Measurements from ENCODE around the gene PLXND1. TPM values are rescaled to one million over a fixed set of nuclear protein-coding genes. Genes with fewer than 3 reads are reported as not detected.
"Not testable (repeated sequence)": the region's sequence is repeated elsewhere in the genome, so short reads cannot be mapped to it uniquely, and the experiment has no call there.

The PLXND1 gene
- polyA plus RNA-seq, 1 donor: 51.2 TPM

- Histone ChIP-seq H3K9me3 (ENCODE audit: control insufficient read depth, low read depth, low read length) (no peaks in the 10 kb centered on the region), H3K4me3 (ENCODE audit: low read length) (no peak overlapping the region), H3K27ac (ENCODE audit: low read length) (no peak overlapping the region), H3K27me3 (ENCODE audit: control insufficient read depth, insufficient read depth, low read length) (no peaks in the 10 kb centered on the region), H3K36me3 (ENCODE audit: control insufficient read depth, insufficient read depth, low read length) (peaks cover 30% of the 10 kb centered on the region), H3K4me1 (ENCODE audit: control insufficient read depth, insufficient read depth, low read length) (no peaks in the 10 kb centered on the region)
- no CpG with 5 or more reads among the region's 15 CpGs for WGBS (ENCODE audit: insufficient coverage, low lambda C conversion rate)
- DNase-seq: no peak
Measured at GRCh38 chr3:129519896-129520715, 86.4 kb downstream of the PLXND1 start.

- H3K4me3 ChIP-seq (ENCODE audit: low read length): no peak overlapping the region
- no peak for DNase-seq
- WGBS (ENCODE audit: insufficient coverage, low lambda C conversion rate): no CpG with 5 or more reads among the region's 10 CpGs
- no peak overlapping the region for H3K27ac ChIP-seq (ENCODE audit: low read length)
- H3K9me3 ChIP-seq (ENCODE audit: control insufficient read depth, low read depth, low read length): no peaks in the 10 kb centered on the region
- H3K27me3 ChIP-seq (ENCODE audit: control insufficient read depth, insufficient read depth, low read length): no peaks in the 10 kb centered on the region
- H3K36me3 ChIP-seq (ENCODE audit: control insufficient read depth, insufficient read depth, low read length): peaks cover 33% of the 10 kb centered on the region
- no peaks in the 10 kb centered on the region for H3K4me1 ChIP-seq (ENCODE audit: control insufficient read depth, insufficient read depth, low read length)
Measured at GRCh38 chr3:129519449-129519848, 87.0 kb downstream of the PLXND1 start.

GRCh38 chr3:129518581-129518980, 87.9 kb downstream of the PLXND1 start:
- peaks cover 39% of the 10 kb centered on the region for H3K36me3 ChIP-seq (ENCODE audit: control insufficient read depth, insufficient read depth, low read length)

GRCh38 chr3:129518038-129518561, 88.4 kb downstream of the PLXND1 start:
- Histone ChIP-seq H3K9me3 (ENCODE audit: control insufficient read depth, low read depth, low read length) (no peaks in the 10 kb centered on the region), H3K4me1 (ENCODE audit: control insufficient read depth, insufficient read depth, low read length) (no peaks in the 10 kb centered on the region), H3K4me3 (ENCODE audit: low read length) (no peak overlapping the region), H3K36me3 (ENCODE audit: control insufficient read depth, insufficient read depth, low read length) (peaks cover 44% of the 10 kb centered on the region), H3K27me3 (ENCODE audit: control insufficient read depth, insufficient read depth, low read length) (no peaks in the 10 kb centered on the region), H3K27ac (ENCODE audit: low read length) (no peak overlapping the region)
- no peak for DNase-seq
- WGBS (ENCODE audit: insufficient coverage, low lambda C conversion rate): no CpG with 5 or more reads among the region's 8 CpGs

More at GRCh38 chr3:129518581-129518980, 87.9 kb downstream of the PLXND1 start:
- no peak for DNase-seq
- Histone ChIP-seq H3K27me3 (ENCODE audit: control insufficient read depth, insufficient read depth, low read length) (no peaks in the 10 kb centered on the region), H3K27ac (ENCODE audit: low read length) (no peak overlapping the region), H3K4me3 (ENCODE audit: low read length) (no peak overlapping the region), H3K4me1 (ENCODE audit: control insufficient read depth, insufficient read depth, low read length) (no peaks in the 10 kb centered on the region), H3K9me3 (ENCODE audit: control insufficient read depth, low read depth, low read length) (no peaks in the 10 kb centered on the region)
- WGBS (ENCODE audit: insufficient coverage, low lambda C conversion rate): no CpG with 5 or more reads among the region's 8 CpGs

- Histone ChIP-seq H3K36me3 (ENCODE audit: control insufficient read depth, insufficient read depth, low read length) (peaks cover 50% of the 10 kb centered on the region), H3K9me3 (ENCODE audit: control insufficient read depth, low read depth, low read length) (no peaks in the 10 kb centered on the region), H3K27me3 (ENCODE audit: control insufficient read depth, insufficient read depth, low read length) (no peaks in the 10 kb centered on the region), H3K4me1 (ENCODE audit: control insufficient read depth, insufficient read depth, low read length) (no peaks in the 10 kb centered on the region), H3K4me3 (ENCODE audit: low read length) (no peak overlapping the region), H3K27ac (ENCODE audit: low read length) (no peak overlapping the region)
- WGBS (ENCODE audit: insufficient coverage, low lambda C conversion rate): no CpG with 5 or more reads among the region's 7 CpGs
- no peak for DNase-seq
Measured at GRCh38 chr3:129517516-129517915, 89.0 kb downstream of the PLXND1 start.

- not testable (repeated sequence) for H3K4me3 ChIP-seq (ENCODE audit: low read length); H3K4me1 ChIP-seq (ENCODE audit: control insufficient read depth, insufficient read depth, low read length); H3K27ac ChIP-seq (ENCODE audit: low read length); H3K27me3 ChIP-seq (ENCODE audit: control insufficient read depth, insufficient read depth, low read length); DNase-seq; H3K9me3 ChIP-seq (ENCODE audit: control insufficient read depth, low read depth, low read length)
- WGBS (ENCODE audit: insufficient coverage, low lambda C conversion rate): no CpG with 5 or more reads among the region's 7 CpGs
- peaks cover 61% of the 10 kb centered on the region for H3K36me3 ChIP-seq (ENCODE audit: control insufficient read depth, insufficient read depth, low read length)
Measured at GRCh38 chr3:129515821-129516432, 90.5 kb downstream of the PLXND1 start.

GRCh38 chr3:129515108-129515820, 91.2 kb downstream of the PLXND1 start:
- H3K9me3 ChIP-seq (ENCODE audit: control insufficient read depth, low read depth, low read length); H3K4me3 ChIP-seq (ENCODE audit: low read length); DNase-seq; H3K27me3 ChIP-seq (ENCODE audit: control insufficient read depth, insufficient read depth, low read length); H3K4me1 ChIP-seq (ENCODE audit: control insufficient read depth, insufficient read depth, low read length); H3K27ac ChIP-seq (ENCODE audit: low read length): not testable (repeated sequence)
- peaks cover 66% of the 10 kb centered on the region for H3K36me3 ChIP-seq (ENCODE audit: control insufficient read depth, insufficient read depth, low read length)
- WGBS (ENCODE audit: insufficient coverage, low lambda C conversion rate): no CpG with 5 or more reads among the region's 25 CpGs

GRCh38 chr3:129514563-129514962, 91.9 kb downstream of the PLXND1 start:
- H3K4me1 ChIP-seq (ENCODE audit: control insufficient read depth, insufficient read depth, low read length): no peaks in the 10 kb centered on the region
- H3K36me3 ChIP-seq (ENCODE audit: control insufficient read depth, insufficient read depth, low read length): peaks cover 68% of the 10 kb centered on the region
- no peaks in the 10 kb centered on the region for H3K9me3 ChIP-seq (ENCODE audit: control insufficient read depth, low read depth, low read length)
- no peak for DNase-seq
- no peak overlapping the region for H3K4me3 ChIP-seq (ENCODE audit: low read length)
- no peak overlapping the region for H3K27ac ChIP-seq (ENCODE audit: low read length)
- H3K27me3 ChIP-seq (ENCODE audit: control insufficient read depth, insufficient read depth, low read length): no peaks in the 10 kb centered on the region
- no CpG with 5 or more reads among the region's 6 CpGs for WGBS (ENCODE audit: insufficient coverage, low lambda C conversion rate)

GRCh38 chr3:129514110-129514509, 92.4 kb downstream of the PLXND1 start:
- Histone ChIP-seq H3K36me3 (ENCODE audit: control insufficient read depth, insufficient read depth, low read length) (peaks cover 64% of the 10 kb centered on the region), H3K9me3 (ENCODE audit: control insufficient read depth, low read depth, low read length) (no peaks in the 10 kb centered on the region), H3K4me1 (ENCODE audit: control insufficient read depth, insufficient read depth, low read length) (no peaks in the 10 kb centered on the region), H3K4me3 (ENCODE audit: low read length) (no peak overlapping the region), H3K27me3 (ENCODE audit: control insufficient read depth, insufficient read depth, low read length) (no peaks in the 10 kb centered on the region), H3K27ac (ENCODE audit: low read length) (no peak overlapping the region)
- no peak for DNase-seq
- no CpG with 5 or more reads among the region's 10 CpGs for WGBS (ENCODE audit: insufficient coverage, low lambda C conversion rate)

GRCh38 chr3:129513705-129514104, 92.8 kb downstream of the PLXND1 start:
- no CpG with 5 or more reads among the region's 8 CpGs for WGBS (ENCODE audit: insufficient coverage, low lambda C conversion rate)
- H3K27me3 ChIP-seq (ENCODE audit: control insufficient read depth, insufficient read depth, low read length): no peaks in the 10 kb centered on the region
- no peaks in the 10 kb centered on the region for H3K4me1 ChIP-seq (ENCODE audit: control insufficient read depth, insufficient read depth, low read length)
- DNase-seq: no peak
- no peak overlapping the region for H3K4me3 ChIP-seq (ENCODE audit: low read length)
- H3K27ac ChIP-seq (ENCODE audit: low read length): no peak overlapping the region
- H3K36me3 ChIP-seq (ENCODE audit: control insufficient read depth, insufficient read depth, low read length): peaks cover 60% of the 10 kb centered on the region
- H3K9me3 ChIP-seq (ENCODE audit: control insufficient read depth, low read depth, low read length): no peaks in the 10 kb centered on the region

Measured in large intestine (tissue), 3 donors.